HCT116 (cell line): Measurements from ENCODE around the gene RAI1. TPM values are rescaled to one million over a fixed set of nuclear protein-coding genes. Genes with fewer than 3 reads are reported as not detected.

Source experiments
- ATAC-seq: fragments of 200-7000 bp; cut with Tn5 transposase; 2 replicates; pipeline ENCODE4 v1.9.1; 2020; ENCODE audit warnings: mild to moderate bottlenecking, moderate library complexity
- BruUV-seq: library from RNA; stranded (reverse); fragments of 400-500 nt; replicated peaks from 2 replicates; lab custom pipeline; 2021; lab: Mats Ljungman, UMichigan
- CTCF ChIA-PET: fragments of 300-600 bp; sonication (Branson Sonifier 250); formaldehyde crosslinking; loops from one replicate; lab custom pipeline; 2021; ENCODE audit warnings: antibody characterized with exemption; lab: Charles Lee
- POLR2A ChIA-PET: fragments of 300-600, 350-600 bp; sonication (Branson Sonifier 250); formaldehyde crosslinking; loops from one replicate; lab custom pipeline; 2021; ENCODE audit warnings: antibody characterized with exemption; lab: Charles Lee
- RAD21 ChIA-PET, 2 experiments: fragments of 300-600 bp; sonication (Branson Sonifier 250); formaldehyde crosslinking; loops; one replicate each; lab custom pipeline; 2023; ENCODE audit warnings: low total read pairs in 2 of 2; ENCODE audit not compliant: uncharacterized antibody in 2 of 2, unreplicated experiment in 2 of 2, low non-redundant PET in 1 of 2; lab: Charles Lee
- DNase-seq: peaks from one replicate; pipeline ENCODE4 v3.0.0-alpha.2; 2010; ENCODE audit warnings: low read depth, low spot score
- H2AFZ ChIP-seq: fragments of 200-600 bp; shearing (Covaris generic), sonication (generic); 2 replicates; pipeline ENCODE4 v1.6.1; 2017; ENCODE audit warnings: low read depth, mixed run types, mixed read lengths, antibody characterized with exemption, low read length; ENCODE audit not compliant: poor library complexity, severe bottlenecking
- H3K27ac ChIP-seq: 2 replicates; pipeline ENCODE4 v1.5.1; 2012; ENCODE audit warnings: low read depth, low read length
- H3K27me3 ChIP-seq: fragments of 200-600 bp; sonication (generic); 2 replicates; pipeline ENCODE4 v1.6.1; 2016; ENCODE audit warnings: mixed run types, low read length, mixed read lengths; ENCODE audit not compliant: insufficient read depth
- H3K36me3 ChIP-seq, 2 experiments: fragments of 200-500 bp in 1 of 2; fragments of 200-600 bp in 1 of 2; sonication (Bioruptor generic) in 1 of 2; sonication (generic) in 1 of 2; 2 replicates each; pipeline versions ENCODE4 v1.5.1 to v1.6.1; 2014 to 2016; ENCODE audit warnings: low read length in 2 of 2, inconsistent platforms in 1 of 2, mixed read lengths in 1 of 2, mixed run types in 1 of 2; ENCODE audit not compliant: insufficient read depth in 2 of 2, control insufficient read depth in 1 of 2
- H3K4me1 ChIP-seq, 2 experiments: fragments of 200-600 bp in 1 of 2; sonication (generic) in 1 of 2; 2 replicates each; pipeline versions ENCODE4 v1.5.1 to v1.6.1; 2012 to 2017; ENCODE audit warnings: low read length in 2 of 2, inconsistent platforms in 1 of 2, mild to moderate bottlenecking in 1 of 2, mixed read lengths in 1 of 2, mixed run types in 1 of 2, moderate library complexity in 1 of 2; ENCODE audit not compliant: insufficient read depth in 2 of 2, control insufficient read depth in 1 of 2
- H3K4me2 ChIP-seq: fragments of 200-600 bp; sonication (generic); 2 replicates; pipeline ENCODE4 v1.6.1; 2017; ENCODE audit warnings: mixed run types, low read length, mixed read lengths
- H3K4me3 ChIP-seq, 2 experiments: fragments of 200-600 bp in 1 of 2; sonication (generic) in 1 of 2; replicated peaks in 1 of 2; 2 replicates each; pipeline ENCODE4 v1.5.1; 2011 to 2016; ENCODE audit warnings: low read length in 2 of 2, control low read depth in 1 of 2, low read depth in 1 of 2, mild to moderate bottlenecking in 1 of 2, mixed read lengths in 1 of 2, mixed run types in 1 of 2
- H3K79me2 ChIP-seq: fragments of 200-600 bp; sonication (generic); 2 replicates; pipeline ENCODE4 v1.6.1; 2017; ENCODE audit warnings: mild to moderate bottlenecking, mixed run types, low read length, moderate library complexity, mixed read lengths; ENCODE audit not compliant: insufficient read depth
- H3K9ac ChIP-seq: fragments of 200-600 bp; sonication (generic); 2 replicates; pipeline ENCODE4 v1.6.1; 2016; ENCODE audit warnings: low read length, mixed read lengths
- H3K9me2 ChIP-seq: fragments of 200-600 bp; sonication (generic), shearing (Covaris generic); 2 replicates; pipeline ENCODE4 v1.6.1; 2017; ENCODE audit warnings: mixed run types, mild to moderate bottlenecking, moderate library complexity; ENCODE audit not compliant: insufficient read depth
- H3K9me3 ChIP-seq, 2 experiments: fragments of 200-500 bp in 1 of 2; fragments of 200-600 bp in 1 of 2; sonication (Bioruptor generic) in 1 of 2; sonication (generic) in 1 of 2; 2 replicates each; pipeline ENCODE4 v1.6.1; 2014 to 2017; ENCODE audit warnings: low read length in 2 of 2, mixed read lengths in 2 of 2, inconsistent platforms in 1 of 2, low read depth in 1 of 2, mild to moderate bottlenecking in 1 of 2, mixed run types in 1 of 2, moderate library complexity in 1 of 2; ENCODE audit not compliant: control insufficient read depth in 1 of 2, insufficient read depth in 1 of 2
- H4K20me1 ChIP-seq: fragments of 200-600 bp; sonication (generic), shearing (Covaris generic); 2 replicates; pipeline ENCODE4 v1.6.1; 2017; ENCODE audit warnings: mixed run types, mild to moderate bottlenecking, moderate library complexity; ENCODE audit not compliant: insufficient read depth
- CBX3 ChIP-seq: IDR thresholded peaks from 2 replicates; pipeline ENCODE4 v1.6.1; 2012; ENCODE audit warnings: low read depth
- CTCF ChIP-seq, 3 experiments: fragments of 200-600 bp in 1 of 3; sonication (generic) in 1 of 3; IDR thresholded peaks in 2 of 3; conservative IDR thresholded peaks in 1 of 3; 2 replicates each; pipeline ENCODE4 v1.5.1; 2012 to 2017; ENCODE audit warnings: low read depth in 2 of 3, low read length in 2 of 3, antibody characterized with exemption in 1 of 3, borderline replicate concordance in 1 of 3, control low read depth in 1 of 3, mild to moderate bottlenecking in 1 of 3, mixed read lengths in 1 of 3, mixed run types in 1 of 3, moderate library complexity in 1 of 3; ENCODE audit not compliant: insufficient read depth in 1 of 3
- EGR1 ChIP-seq: IDR thresholded peaks from 2 replicates; pipeline ENCODE4 v1.6.1; 2012; ENCODE audit warnings: low read depth
- POLR2AphosphoS5 ChIP-seq: IDR thresholded peaks from 2 replicates; pipeline ENCODE4 v1.6.1; 2011; ENCODE audit warnings: mild to moderate bottlenecking, low read depth, low read length, moderate library complexity
- SIN3A ChIP-seq: IDR thresholded peaks from 2 replicates; pipeline ENCODE4 v1.6.1; 2012; ENCODE audit warnings: low read depth
- SP1 ChIP-seq: IDR thresholded peaks from 2 replicates; pipeline ENCODE4 v1.6.1; 2012; ENCODE audit warnings: low read depth
- TCF7L2 ChIP-seq: IDR thresholded peaks from 2 replicates; pipeline ENCODE4 v1.7.0; 2011; ENCODE audit warnings: borderline replicate concordance, inconsistent platforms; ENCODE audit not compliant: insufficient read depth, insufficient read length; ENCODE audit errors: extremely low read depth
- ZNF274 ChIP-seq: fragments of 200-500 bp; sonication (Bioruptor generic); IDR thresholded peaks from 2 replicates; pipeline ENCODE4 v1.6.1; 2014; ENCODE audit warnings: mild to moderate bottlenecking, low read depth, low read length, inconsistent platforms
- intact Hi-C: fragments of 100-400 bp; cut with micrococcal nuclease; formaldehyde crosslinking; loops from 2 replicates; pipeline ENCODE4 v1.10.0; 2022
- total RNA-seq: library from RNA; stranded (reverse); gene quantifications from one replicate; pipeline ENCODE4 v1.2.1, GENCODE V29; 2021; ENCODE audit not compliant: unreplicated experiment
- TF ChIP-seq, protein P1 (sequence below): IDR thresholded peaks from 2 replicates; pipeline ENCODE4 v1.6.1; 2012

Gene RAI1
- total RNA-seq, 1 experiment from 2014 or later: 38.5 TPM

DNA sequence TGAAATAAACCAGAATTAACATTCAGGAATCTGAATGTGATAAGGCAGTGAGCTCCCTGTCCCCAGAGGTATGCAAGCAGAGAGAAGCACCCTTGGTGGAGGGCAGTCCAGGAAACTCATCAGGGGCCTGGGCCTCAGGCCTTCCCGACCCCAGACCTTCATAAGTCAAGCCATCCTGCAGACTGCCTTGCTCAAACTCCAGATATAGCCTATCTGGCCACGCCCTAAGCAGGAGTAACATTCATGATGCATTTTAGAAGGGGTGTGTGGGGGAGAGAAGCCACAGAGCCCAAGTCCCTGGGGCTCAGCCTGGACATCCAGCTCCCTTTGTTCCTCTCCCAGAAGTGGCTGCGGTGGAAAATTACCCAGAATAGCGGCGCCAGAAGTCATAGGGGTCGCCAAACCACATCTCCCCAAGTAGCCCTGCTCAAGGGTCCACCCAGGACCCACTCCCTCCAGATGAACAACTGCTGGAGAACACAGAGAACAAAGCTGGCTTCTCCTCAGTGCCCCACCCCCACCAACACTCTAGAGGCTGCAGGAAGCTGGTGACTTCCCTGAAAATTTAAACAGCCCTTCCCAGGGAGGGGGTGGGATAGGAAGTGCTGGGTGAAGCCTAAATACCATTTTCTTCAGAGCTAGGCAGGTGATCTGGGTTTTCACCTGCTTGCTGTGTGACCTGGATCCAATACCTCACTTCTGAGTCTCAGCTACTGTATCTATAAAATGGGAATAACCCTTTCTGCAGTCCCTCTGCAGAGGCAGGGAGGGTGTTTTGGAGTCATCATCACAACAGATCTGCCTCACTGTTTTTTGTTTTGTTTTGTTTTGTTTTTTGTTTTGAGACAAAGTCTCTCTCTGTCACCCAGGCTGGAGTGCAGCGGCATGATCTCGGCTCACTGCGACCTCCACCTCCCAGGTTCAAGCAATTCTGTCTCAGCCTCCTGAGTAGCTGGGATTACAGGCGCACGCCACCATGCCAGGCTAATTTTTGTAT lies 157.0 kb downstream of the RAI1 start:
- peak overlapping the region; percentile 98 for H3K27ac ChIP-seq
- peaks cover 0 to 20% of the 10 kb centered on the region in 2 experiments; a peak in 1 of 4 replicates for H3K36me3 ChIP-seq
- POLR2A ChIA-PET: interaction anchor here (0.8 to 4.2 kb wide), 14 partner anchors 8 to 163 kb away, joined by 3 to 112 read pairs (median 6); partner anchors contain the start of genes DRC3 and TOM1L2
- no peaks in the 10 kb centered on the region for H4K20me1 ChIP-seq
- CTCF ChIA-PET: interaction anchor here (1.2 to 2.0 kb wide), 6 partner anchors 10 to 156 kb away, joined by 3 to 7 read pairs (median 4); no protein-coding TSS in a partner anchor
- H3K9ac ChIP-seq: peak overlapping the region; percentile 99
- H3K4me1 ChIP-seq: peaks cover 68 to 85% of the 10 kb centered on the region in 2 experiments
- intact Hi-C loops: loop anchor here (10.0 kb wide), 1 partner anchor 153 kb away; the partner anchor contains the start of gene RAI1
- H3K9me2 ChIP-seq: no peaks in the 10 kb centered on the region
- peaks cover 45% of the 10 kb centered on the region for H3K79me2 ChIP-seq
- RAD21 ChIA-PET: interaction anchor here in 1 of 2 experiments (0.6 kb wide), 2 partner anchors 17 to 162 kb away, joined by 3 to 8 read pairs; no protein-coding TSS in a partner anchor
- BruUV-seq: no TSS peak
- H3K9me3 ChIP-seq: no peaks in the 10 kb centered on the region
- peak; percentile 62; the same call in 1 of the 2 replicates for TF ChIP-seq CBX3
- TF ChIP-seq, protein P1, sequence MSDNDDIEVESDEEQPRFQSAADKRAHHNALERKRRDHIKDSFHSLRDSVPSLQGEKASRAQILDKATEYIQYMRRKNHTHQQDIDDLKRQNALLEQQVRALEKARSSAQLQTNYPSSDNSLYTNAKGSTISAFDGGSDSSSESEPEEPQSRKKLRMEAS: peak; percentile 51; the same call in 1 of the 2 replicates
- TF ChIP-seq SP1: peak; percentile 75
- peak; percentile 44; the same call in 1 of the 2 replicates for TF ChIP-seq EGR1
- TF ChIP-seq TCF7L2: peak; percentile 26
- no peak for TF ChIP-seq CTCF (IDR thresholded peaks at IDR 0.05 in 2 of 3, conservative IDR thresholded peaks at IDR 0.05 in 1 of 3; ENCODE audit: borderline replicate concordance in 1 of 3, insufficient read depth in 1 of 3, low read depth in 2 of 3, low read length in 2 of 3)
- peak; percentile 82 for TF ChIP-seq POLR2AphosphoS5
- no peak for TF ChIP-seq ZNF274
- 0 out of 2 replicates have a peak, but pooled peaks have one; percentile 21 for TF ChIP-seq SIN3A
- H3K4me2 ChIP-seq: peak overlapping the region; percentile 88
- ATAC-seq (peak; percentile 5; the same call in 1 of the 2 replicates), DNase-seq (peak; percentile 75)
- H3K4me3 ChIP-seq: peak overlapping the region; percentile 78 to 84
- H3K27me3 ChIP-seq: no peaks in the 10 kb centered on the region
- H2AFZ ChIP-seq: no peak overlapping the region
